BLaER1 treated with 17β-estradiol and CSF1 and Interleukin-3, amounts not matched to agents 10 nM and 100 nM (cell line): ENCODE measurements around the gene PKP2.

ENCODE experiments used
- H3K27ac ChIP-seq, 11 experiments: shearing (Covaris generic); formaldehyde crosslinking; 2 replicates each; pipeline ENCODE4 v1.8.1; 2022
- H3K27me3 ChIP-seq, 11 experiments: shearing (Covaris generic); formaldehyde crosslinking; 2 replicates each; pipeline ENCODE4 v1.8.1; 2022
- H3K36me3 ChIP-seq, 11 experiments: shearing (Covaris generic); formaldehyde crosslinking; 2 replicates each; pipeline ENCODE4 v1.8.1; 2022
- H3K4me1 ChIP-seq, 10 experiments: shearing (Covaris generic); formaldehyde crosslinking; 2 replicates each; pipeline ENCODE4 v1.8.1; 2022
- H3K4me2 ChIP-seq, 11 experiments: shearing (Covaris generic); formaldehyde crosslinking; 2 replicates each; pipeline ENCODE4 v1.8.1; 2022
- H3K4me3 ChIP-seq, 10 experiments: shearing (Covaris generic); formaldehyde crosslinking; 2 replicates each; pipeline ENCODE4 v1.8.1; 2022
- H3K9ac ChIP-seq, 11 experiments: shearing (Covaris generic); formaldehyde crosslinking; 2 replicates each; pipeline ENCODE4 v1.8.1; 2022
- H3K9me3 ChIP-seq, 11 experiments: shearing (Covaris generic); formaldehyde crosslinking; replicated peaks in 1 of 11; 2 replicates each; pipeline ENCODE4 v1.8.1; 2022
- H4K20me1 ChIP-seq, 11 experiments: shearing (Covaris generic); formaldehyde crosslinking; 2 replicates each; pipeline ENCODE4 v1.8.1; 2022
- Cebpa-rat ChIP-seq, 11 experiments: shearing (Covaris generic); IDR thresholded peaks; 2 replicates each; pipeline ENCODE4 v1.8.1; 2022

The PKP2 gene

GRCh38 chr12:32826807-32827412, 69.7 kb downstream of the PKP2 start:
- Histone ChIP-seq H3K27ac (no peak overlapping the region), H3K36me3 (no peaks in the 10 kb centered on the region), H4K20me1 (no peaks in the 10 kb centered on the region), H3K4me2 (no peak overlapping the region), H3K9me3 (no peaks in the 10 kb centered on the region), H3K27me3 (no peaks in the 10 kb centered on the region), H3K4me1 (no peaks in the 10 kb centered on the region), H3K9ac (no peak overlapping the region), H3K4me3 (no peak overlapping the region)
- TF ChIP-seq Cebpa-rat (IDR thresholded peaks at IDR 0.05) = no peak

- Histone ChIP-seq H3K4me3 (no peak overlapping the region), H3K36me3 (no peaks in the 10 kb centered on the region), H3K4me1 (no peaks in the 10 kb centered on the region), H3K9me3 (no peaks in the 10 kb centered on the region), H3K27ac (no peak overlapping the region), H3K9ac (no peak overlapping the region), H3K27me3 (no peaks in the 10 kb centered on the region), H3K4me2 (no peak overlapping the region), H4K20me1 (no peaks in the 10 kb centered on the region)
- no peak for TF ChIP-seq Cebpa-rat (IDR thresholded peaks at IDR 0.05)
Observed at GRCh38 chr12:32824596-32824995, 72.0 kb downstream of the PKP2 start.

GRCh38 chr12:32822344-32822743, 74.2 kb downstream of the PKP2 start:
- H3K27ac ChIP-seq = no peak overlapping the region
- no peak for TF ChIP-seq Cebpa-rat (IDR thresholded peaks at IDR 0.05)
- no peaks in the 10 kb centered on the region for H3K36me3 ChIP-seq
- H3K4me3 ChIP-seq = no peak overlapping the region
- no peak overlapping the region for H3K9ac ChIP-seq
- no peak overlapping the region for H3K4me2 ChIP-seq
- H3K27me3 ChIP-seq = no peaks in the 10 kb centered on the region
- H4K20me1 ChIP-seq = no peaks in the 10 kb centered on the region
- no peaks in the 10 kb centered on the region for H3K9me3 ChIP-seq
- H3K4me1 ChIP-seq = no peaks in the 10 kb centered on the region

- H3K4me1 ChIP-seq = no peaks in the 10 kb centered on the region
- H3K4me2 ChIP-seq = no peak overlapping the region
- H3K9ac ChIP-seq = no peak overlapping the region
- no peaks in the 10 kb centered on the region for H4K20me1 ChIP-seq
- no peaks in the 10 kb centered on the region for H3K36me3 ChIP-seq
- H3K27ac ChIP-seq = no peak overlapping the region
- H3K27me3 ChIP-seq = no peaks in the 10 kb centered on the region
- H3K4me3 ChIP-seq = no peak overlapping the region
- TF ChIP-seq Cebpa-rat (IDR thresholded peaks at IDR 0.05) = no peak
- no peaks in the 10 kb centered on the region for H3K9me3 ChIP-seq
Observed at GRCh38 chr12:32821710-32822109, 74.9 kb downstream of the PKP2 start.

- H4K20me1 ChIP-seq = no peaks in the 10 kb centered on the region
- no peak overlapping the region for H3K27ac ChIP-seq
- H3K27me3 ChIP-seq = no peaks in the 10 kb centered on the region
- H3K36me3 ChIP-seq = no peaks in the 10 kb centered on the region
- H3K4me1 ChIP-seq = no peaks in the 10 kb centered on the region
- no peak overlapping the region for H3K9ac ChIP-seq
- no peak overlapping the region for H3K4me2 ChIP-seq
- no peak overlapping the region for H3K4me3 ChIP-seq
- TF ChIP-seq Cebpa-rat (IDR thresholded peaks at IDR 0.05) = no peak
- no peaks in the 10 kb centered on the region for H3K9me3 ChIP-seq
Observed at GRCh38 chr12:32821293-32821692, 75.3 kb downstream of the PKP2 start.

GRCh38 chr12:32820376-32820931, 76.1 kb downstream of the PKP2 start:
- Histone ChIP-seq H3K9ac (no peak overlapping the region), H4K20me1 (no peaks in the 10 kb centered on the region), H3K27ac (no peak overlapping the region), H3K4me3 (no peak overlapping the region), H3K4me2 (no peak overlapping the region), H3K4me1 (no peaks in the 10 kb centered on the region), H3K9me3 (no peaks in the 10 kb centered on the region), H3K27me3 (no peaks in the 10 kb centered on the region), H3K36me3 (no peaks in the 10 kb centered on the region)
- no peak for TF ChIP-seq Cebpa-rat (IDR thresholded peaks at IDR 0.05)

GRCh38 chr12:32819424-32819823, 77.2 kb downstream of the PKP2 start:
- Histone ChIP-seq H3K36me3 (no peaks in the 10 kb centered on the region), H3K4me3 (no peak overlapping the region), H3K27ac (no peak overlapping the region), H3K27me3 (no peaks in the 10 kb centered on the region), H4K20me1 (no peaks in the 10 kb centered on the region), H3K9ac (no peak overlapping the region), H3K9me3 (no peaks in the 10 kb centered on the region), H3K4me2 (no peak overlapping the region), H3K4me1 (no peaks in the 10 kb centered on the region)
- no peak for TF ChIP-seq Cebpa-rat (IDR thresholded peaks at IDR 0.05)

- Histone ChIP-seq H3K36me3 (no peaks in the 10 kb centered on the region), H3K4me1 (no peaks in the 10 kb centered on the region), H3K27me3 (no peaks in the 10 kb centered on the region), H3K27ac (no peak overlapping the region), H3K9ac (no peak overlapping the region), H4K20me1 (no peaks in the 10 kb centered on the region), H3K4me3 (no peak overlapping the region), H3K4me2 (no peak overlapping the region), H3K9me3 (peaks cover 0 to 19% (median 9%) of the 10 kb centered on the region in 11 experiments; a peak in 9 of 22 replicates)
- TF ChIP-seq Cebpa-rat (IDR thresholded peaks at IDR 0.05) = no peak
Observed at GRCh38 chr12:32811686-32812392, 84.7 kb downstream of the PKP2 start.

- H3K36me3 ChIP-seq = no peaks in the 10 kb centered on the region
- H4K20me1 ChIP-seq = no peaks in the 10 kb centered on the region
- no peaks in the 10 kb centered on the region for H3K27me3 ChIP-seq
- no peak overlapping the region for H3K4me3 ChIP-seq
- no peak overlapping the region for H3K9ac ChIP-seq
- H3K9me3 ChIP-seq = peaks cover 0 to 28% (median 12%) of the 10 kb centered on the region in 11 experiments; a peak in 10 of 22 replicates
- TF ChIP-seq Cebpa-rat (IDR thresholded peaks at IDR 0.05) = no peak
- H3K4me2 ChIP-seq = no peak overlapping the region
- H3K27ac ChIP-seq = no peak overlapping the region
- H3K4me1 ChIP-seq = no peaks in the 10 kb centered on the region
Observed at GRCh38 chr12:32809846-32810245, 86.7 kb downstream of the PKP2 start.

GRCh38 chr12:32809196-32809595, 87.4 kb downstream of the PKP2 start:
- Histone ChIP-seq H3K4me3 (no peak overlapping the region), H3K27ac (no peak overlapping the region), H3K4me1 (no peaks in the 10 kb centered on the region), H3K36me3 (no peaks in the 10 kb centered on the region), H3K27me3 (no peaks in the 10 kb centered on the region), H3K9ac (no peak overlapping the region), H4K20me1 (no peaks in the 10 kb centered on the region), H3K4me2 (no peak overlapping the region), H3K9me3 (peaks cover 0 to 28% (median 12%) of the 10 kb centered on the region in 11 experiments; a peak in 10 of 22 replicates)
- no peak for TF ChIP-seq Cebpa-rat (IDR thresholded peaks at IDR 0.05)
